MM.1S (cell line): ENCODE data around the gene RAMAC.

Experiments
- DNase-seq: peaks from one replicate; pipeline ENCODE4 v3.0.0-alpha.2; 2015
- H2AFZ ChIP-seq: fragments of 300-600 bp; sonication (generic); 2 replicates; pipeline ENCODE4 v1.6.0; 2016; ENCODE audit warnings: antibody characterized with exemption, low read length
- H3F3A ChIP-seq: fragments of 300-600 bp; sonication (generic); 2 replicates; pipeline ENCODE4 v1.6.1; 2016; ENCODE audit warnings: mild to moderate bottlenecking, antibody characterized with exemption, low read length, moderate library complexity, mixed read lengths; ENCODE audit not compliant: insufficient read depth
- H3K27ac ChIP-seq: fragments of 300-600 bp; sonication (generic); 2 replicates; pipeline ENCODE4 v1.5.1; 2016; ENCODE audit warnings: mild to moderate bottlenecking, low read length
- H3K27me3 ChIP-seq: fragments of 300-600 bp; sonication (generic); replicated peaks from 2 replicates; pipeline ENCODE4 v1.6.0; 2016; ENCODE audit warnings: low read length; ENCODE audit not compliant: insufficient read depth
- H3K36me3 ChIP-seq: fragments of 300-600 bp; sonication (generic); replicated peaks from 2 replicates; pipeline ENCODE4 v1.6.1; 2016; ENCODE audit warnings: mild to moderate bottlenecking, low read length, mixed read lengths; ENCODE audit not compliant: insufficient read depth
- H3K4me1 ChIP-seq: fragments of 300-600 bp; sonication (generic); 2 replicates; pipeline ENCODE4 v1.6.1; 2016; ENCODE audit warnings: low read length, mixed read lengths
- H3K4me2 ChIP-seq: fragments of 300-600 bp; sonication (generic); 2 replicates; pipeline ENCODE4 v1.6.0; 2016; ENCODE audit warnings: low read depth, low read length
- H3K4me3 ChIP-seq: fragments of 300-600 bp; sonication (generic); 2 replicates; pipeline ENCODE4 v1.5.1; 2016; ENCODE audit warnings: low read length, mixed read lengths
- H3K79me2 ChIP-seq: fragments of 300-600 bp; sonication (generic); 2 replicates; pipeline ENCODE4 v1.6.1; 2016; ENCODE audit warnings: mixed run types, low read length, mixed read lengths
- H3K9ac ChIP-seq: fragments of 300-600 bp; sonication (generic); 2 replicates; pipeline ENCODE4 v1.6.1; 2016; ENCODE audit warnings: low read length, mixed read lengths
- H3K9me2 ChIP-seq: fragments of 300-600 bp; sonication (generic); replicated peaks from 2 replicates; pipeline ENCODE4 v1.6.1; 2016; ENCODE audit warnings: mild to moderate bottlenecking, low read length, mixed read lengths; ENCODE audit not compliant: insufficient read depth
- H3K9me3 ChIP-seq: fragments of 300-600 bp; sonication (generic); replicated peaks from 2 replicates; pipeline ENCODE4 v1.6.1; 2016; ENCODE audit warnings: mild to moderate bottlenecking, low read length, mixed read lengths; ENCODE audit not compliant: insufficient read depth
- H4K20me1 ChIP-seq: fragments of 300-600 bp; sonication (generic); 2 replicates; pipeline ENCODE4 v1.6.1; 2016; ENCODE audit warnings: mild to moderate bottlenecking, low read length, moderate library complexity, mixed read lengths; ENCODE audit not compliant: insufficient read depth
- EZH2 ChIP-seq: fragments of 300-600 bp; sonication (generic); optimal IDR thresholded peaks from 2 replicates; pipeline ENCODE3; 2017; ENCODE audit warnings: low read depth, mild to moderate bottlenecking, antibody characterized with exemption, low read length, mixed read lengths
- EZH2phosphoT487 ChIP-seq: fragments of 300-600 bp; sonication (generic); IDR thresholded peaks from 2 replicates; pipeline ENCODE4 v1.6.1; 2018; ENCODE audit warnings: antibody characterized with exemption, low read length
- TF ChIP-seq, protein P1 (sequence below): fragments of 300-600 bp; sonication (generic); IDR thresholded peaks from 2 replicates; pipeline ENCODE4 v1.5.1; 2016; ENCODE audit warnings: antibody characterized with exemption, low read length, mixed read lengths

Gene RAMAC

DNA sequence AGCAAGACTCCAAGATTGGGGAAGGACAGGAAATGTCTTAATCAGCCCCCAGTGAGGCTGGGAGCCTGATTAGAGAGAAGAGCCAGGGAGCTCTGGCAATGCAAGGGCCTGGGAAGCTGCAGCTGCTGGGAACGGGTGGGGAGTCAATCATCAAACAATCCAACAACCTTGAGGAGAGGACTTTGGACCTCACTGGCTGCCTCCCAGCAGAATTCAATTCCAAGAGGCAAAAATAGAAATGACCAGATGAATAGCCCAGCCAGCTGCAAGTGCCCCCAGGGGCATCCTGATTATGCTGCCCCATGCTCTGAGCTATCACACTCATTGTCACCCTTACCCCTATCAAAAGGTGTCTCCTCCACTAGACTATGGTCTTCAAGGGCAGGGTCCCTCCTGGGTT lies 27.4 kb upstream of the RAMAC start:
- Histone ChIP-seq H3K36me3 (no peaks in the 10 kb centered on the region), H2AFZ (no peak overlapping the region), H3K4me3 (no peak overlapping the region), H3F3A (no peaks in the 10 kb centered on the region), H3K9me2 (no peaks in the 10 kb centered on the region), H3K9me3 (no peaks in the 10 kb centered on the region), H3K27me3 (no peaks in the 10 kb centered on the region), H4K20me1 (no peaks in the 10 kb centered on the region), H3K4me1 (no peaks in the 10 kb centered on the region), H3K4me2 (no peak overlapping the region), H3K9ac (no peak overlapping the region), H3K27ac (no peak overlapping the region), H3K79me2 (no peaks in the 10 kb centered on the region)
- no peak for DNase-seq
- TF ChIP-seq, protein P1, sequence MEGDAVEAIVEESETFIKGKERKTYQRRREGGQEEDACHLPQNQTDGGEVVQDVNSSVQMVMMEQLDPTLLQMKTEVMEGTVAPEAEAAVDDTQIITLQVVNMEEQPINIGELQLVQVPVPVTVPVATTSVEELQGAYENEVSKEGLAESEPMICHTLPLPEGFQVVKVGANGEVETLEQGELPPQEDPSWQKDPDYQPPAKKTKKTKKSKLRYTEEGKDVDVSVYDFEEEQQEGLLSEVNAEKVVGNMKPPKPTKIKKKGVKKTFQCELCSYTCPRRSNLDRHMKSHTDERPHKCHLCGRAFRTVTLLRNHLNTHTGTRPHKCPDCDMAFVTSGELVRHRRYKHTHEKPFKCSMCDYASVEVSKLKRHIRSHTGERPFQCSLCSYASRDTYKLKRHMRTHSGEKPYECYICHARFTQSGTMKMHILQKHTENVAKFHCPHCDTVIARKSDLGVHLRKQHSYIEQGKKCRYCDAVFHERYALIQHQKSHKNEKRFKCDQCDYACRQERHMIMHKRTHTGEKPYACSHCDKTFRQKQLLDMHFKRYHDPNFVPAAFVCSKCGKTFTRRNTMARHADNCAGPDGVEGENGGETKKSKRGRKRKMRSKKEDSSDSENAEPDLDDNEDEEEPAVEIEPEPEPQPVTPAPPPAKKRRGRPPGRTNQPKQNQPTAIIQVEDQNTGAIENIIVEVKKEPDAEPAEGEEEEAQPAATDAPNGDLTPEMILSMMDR = no peak
- TF ChIP-seq EZH2phosphoT487 (no peak), EZH2 (no peak)

DNA sequence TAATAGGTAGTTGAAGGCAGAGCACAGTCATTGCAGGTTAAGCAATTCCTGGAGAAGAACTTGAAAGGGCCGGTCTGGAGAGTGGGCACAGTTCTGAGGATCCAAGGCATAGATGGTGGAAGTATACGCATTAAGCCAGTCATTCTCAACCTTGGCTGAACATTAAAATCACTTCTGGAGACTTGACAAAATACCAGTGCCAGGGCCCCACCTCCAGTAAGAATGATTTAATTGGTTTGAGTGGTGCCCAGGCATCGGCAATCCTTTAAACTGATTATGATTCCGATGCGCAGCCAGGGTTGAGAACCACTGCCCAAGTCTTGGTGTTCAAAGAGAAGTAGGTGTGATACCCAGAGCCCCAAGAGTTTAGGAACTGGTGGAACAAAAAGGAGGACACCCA lies 26.6 kb upstream of the RAMAC start:
- Histone ChIP-seq H2AFZ (no peak overlapping the region), H3K4me1 (no peaks in the 10 kb centered on the region), H3K27me3 (no peaks in the 10 kb centered on the region), H3K9me2 (no peaks in the 10 kb centered on the region), H4K20me1 (no peaks in the 10 kb centered on the region), H3K4me2 (no peak overlapping the region), H3K36me3 (no peaks in the 10 kb centered on the region), H3F3A (no peaks in the 10 kb centered on the region), H3K79me2 (no peaks in the 10 kb centered on the region), H3K4me3 (no peak overlapping the region), H3K27ac (no peak overlapping the region), H3K9me3 (no peaks in the 10 kb centered on the region), H3K9ac (no peak overlapping the region)
- DNase-seq = no peak
- TF ChIP-seq EZH2 = no peak
- TF ChIP-seq, protein P1 = no peak
- no peak for TF ChIP-seq EZH2phosphoT487

DNA sequence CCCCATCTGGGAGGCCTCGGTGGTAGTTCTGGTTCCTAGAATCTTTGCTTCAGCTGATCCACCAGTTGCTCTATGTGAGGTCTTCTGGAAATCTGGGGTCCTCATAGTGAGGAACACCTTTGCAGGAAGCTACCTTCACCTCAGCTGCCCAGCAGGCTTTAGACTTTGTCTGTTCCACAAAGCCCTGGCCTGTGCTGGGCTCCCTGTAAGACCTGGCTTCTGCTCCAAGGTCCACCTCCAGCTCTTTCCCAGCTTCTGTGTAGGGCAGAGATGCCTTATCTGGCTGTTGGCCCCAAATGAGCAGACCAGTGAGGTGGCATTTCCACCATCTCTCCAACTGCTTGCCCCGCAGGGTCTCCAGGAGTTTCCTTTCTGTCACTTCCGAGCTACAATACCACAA lies 25.2 kb upstream of the RAMAC start:
- Histone ChIP-seq H4K20me1 (no peaks in the 10 kb centered on the region), H3F3A (no peaks in the 10 kb centered on the region), H3K4me2 (no peak overlapping the region), H3K9ac (no peak overlapping the region), H3K27me3 (no peaks in the 10 kb centered on the region), H3K36me3 (no peaks in the 10 kb centered on the region), H2AFZ (no peak overlapping the region), H3K9me2 (no peaks in the 10 kb centered on the region), H3K79me2 (no peaks in the 10 kb centered on the region), H3K4me1 (no peaks in the 10 kb centered on the region), H3K27ac (no peak overlapping the region), H3K4me3 (no peak overlapping the region), H3K9me3 (no peaks in the 10 kb centered on the region)
- no peak for DNase-seq
- TF ChIP-seq EZH2phosphoT487 (no peak), EZH2 (no peak)
- TF ChIP-seq, protein P1 = no peak
